ENCODE measurements around the gene BLVRA. TPM values are rescaled to one million over a fixed set of nuclear protein-coding genes. Genes with fewer than 3 reads are reported as not detected.

Gene BLVRA, protein sequence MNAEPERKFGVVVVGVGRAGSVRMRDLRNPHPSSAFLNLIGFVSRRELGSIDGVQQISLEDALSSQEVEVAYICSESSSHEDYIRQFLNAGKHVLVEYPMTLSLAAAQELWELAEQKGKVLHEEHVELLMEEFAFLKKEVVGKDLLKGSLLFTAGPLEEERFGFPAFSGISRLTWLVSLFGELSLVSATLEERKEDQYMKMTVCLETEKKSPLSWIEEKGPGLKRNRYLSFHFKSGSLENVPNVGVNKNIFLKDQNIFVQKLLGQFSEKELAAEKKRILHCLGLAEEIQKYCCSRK
- 23.2 and 36.1 TPM in 2 replicates for total RNA-seq

DNA sequence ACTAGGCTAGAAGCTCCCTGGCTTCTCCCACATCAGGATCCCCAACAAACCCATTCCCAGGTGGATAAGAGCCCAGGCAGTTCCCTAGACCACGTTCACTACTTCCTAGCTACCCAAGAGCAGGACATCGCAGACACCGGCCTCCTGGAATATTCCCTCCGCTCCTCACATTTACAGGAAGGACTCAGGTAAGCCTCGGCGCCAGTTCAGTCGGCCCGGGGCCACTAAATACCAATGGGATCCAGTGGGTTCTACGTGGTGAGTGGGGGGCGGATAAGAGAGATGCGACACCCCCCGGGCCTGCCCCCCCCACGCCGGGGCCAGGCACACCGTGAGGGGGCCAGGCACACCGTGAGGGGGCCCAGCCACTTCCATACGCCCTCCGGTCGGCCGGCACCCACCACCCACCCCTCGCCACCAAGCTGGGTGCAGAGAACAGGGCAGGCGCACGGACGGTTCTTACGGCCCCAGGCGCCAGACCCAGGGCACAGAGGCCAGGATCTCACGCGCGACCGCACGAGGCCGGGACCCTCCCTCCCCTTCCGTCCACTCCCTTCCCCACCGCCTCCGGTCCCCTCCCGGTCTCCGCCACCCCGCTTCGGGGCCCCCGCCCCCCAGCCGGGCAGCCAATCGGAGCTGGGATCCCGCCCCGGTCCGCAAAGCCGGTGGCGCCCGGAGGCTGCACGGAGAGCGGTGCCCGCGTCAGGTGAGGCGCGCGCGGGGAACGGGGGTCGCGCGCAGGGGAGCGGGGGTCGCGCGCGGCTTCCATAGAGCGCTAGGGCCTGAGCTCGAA lies at the start of gene BLVRA:
BLVRA (plus strand) TSS at position 652 of the 793 bp plus-strand sequence. CDS start 12,479 bp downstream, outside the sequence.

DNA sequence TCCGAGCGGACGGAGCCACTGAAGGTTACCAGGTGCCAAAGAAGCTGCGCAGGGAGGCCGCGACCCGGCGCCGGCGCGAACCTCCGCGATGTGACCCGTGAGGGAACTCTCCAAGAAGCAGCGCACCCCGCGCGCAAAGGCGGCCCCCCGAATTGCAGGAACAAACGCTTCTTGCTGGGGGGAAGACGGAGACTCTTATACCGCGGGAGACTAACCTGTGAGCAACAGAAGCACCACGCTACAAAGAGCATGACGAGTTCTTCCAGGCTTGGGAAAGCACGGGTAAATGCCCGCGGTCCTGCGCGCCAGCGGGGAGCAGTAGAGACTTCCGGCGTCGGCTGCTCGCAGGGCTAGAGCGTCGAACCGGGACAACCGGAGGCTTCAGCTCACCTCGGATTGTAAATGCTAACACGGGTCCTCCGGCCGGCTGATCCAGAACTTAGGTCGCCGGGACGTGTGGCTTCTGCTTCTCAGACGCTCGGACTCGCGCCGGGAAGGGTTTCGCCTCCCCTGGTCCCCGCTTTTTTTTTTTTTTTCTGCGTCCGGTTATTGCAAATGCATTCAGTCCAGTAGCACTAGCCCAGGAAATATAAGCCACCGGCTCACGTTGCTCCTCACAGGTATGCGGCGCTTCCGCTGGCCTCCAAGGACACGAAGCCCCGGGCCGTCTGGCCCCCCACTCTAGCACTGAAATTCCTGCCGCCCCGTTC lies 29.1 kb upstream of the BLVRA start, which contains the start of gene COA1:
COA1 (minus strand) TSS at position 310 of the 710 bp plus-strand sequence. CDS start 80,909 bp downstream, outside the sequence.

Other genes with a start within 250 kb of the BLVRA start
- 13.8 and 75.4 TPM in 2 replicates for gene STK17A, start 175.6 kb upstream of the BLVRA start, total RNA-seq
- 29.1 and 60.6 TPM in 2 replicates for gene COA1, start 29.2 kb upstream of the BLVRA start, total RNA-seq
- gene MRPS24, start 110.8 kb downstream of the BLVRA start, total RNA-seq: 103 and 170 TPM in 2 replicates
- gene URGCP, start 147.9 kb downstream of the BLVRA start, total RNA-seq: 23.2 and 32.2 TPM in 2 replicates
- 10.3 and 11.8 TPM in 2 replicates for gene UBE2D4, start 167.8 kb downstream of the BLVRA start, total RNA-seq
- not detected in 2 replicates for gene SPDYE1, start 239.2 kb downstream of the BLVRA start, total RNA-seq